HCT116 (cell line): Measurements from ENCODE around the gene OTOG. TPM values are rescaled to one million over a fixed set of nuclear protein-coding genes. Genes with fewer than 3 reads are reported as not detected.

Experiments used
- ATAC-seq: fragments of 200-7000 bp; cut with Tn5 transposase; 2 replicates; pipeline ENCODE4 v1.9.1; 2020; ENCODE audit warnings: mild to moderate bottlenecking, moderate library complexity
- BruUV-seq: library from RNA; stranded (reverse); fragments of 400-500 nt; replicated peaks from 2 replicates; lab custom pipeline; 2021; lab: Mats Ljungman, UMichigan
- CTCF ChIA-PET: fragments of 300-600 bp; sonication (Branson Sonifier 250); formaldehyde crosslinking; loops from one replicate; lab custom pipeline; 2021; ENCODE audit warnings: antibody characterized with exemption; lab: Charles Lee
- POLR2A ChIA-PET: fragments of 300-600, 350-600 bp; sonication (Branson Sonifier 250); formaldehyde crosslinking; loops from one replicate; lab custom pipeline; 2021; ENCODE audit warnings: antibody characterized with exemption; lab: Charles Lee
- RAD21 ChIA-PET, 2 experiments: fragments of 300-600 bp; sonication (Branson Sonifier 250); formaldehyde crosslinking; loops; one replicate each; lab custom pipeline; 2023; ENCODE audit warnings: low total read pairs in 2 of 2; ENCODE audit not compliant: uncharacterized antibody in 2 of 2, unreplicated experiment in 2 of 2, low non-redundant PET in 1 of 2; lab: Charles Lee
- DNase-seq: peaks from one replicate; pipeline ENCODE4 v3.0.0-alpha.2; 2010; ENCODE audit warnings: low read depth, low spot score
- H2AFZ ChIP-seq: fragments of 200-600 bp; shearing (Covaris generic), sonication (generic); 2 replicates; pipeline ENCODE4 v1.6.1; 2017; ENCODE audit warnings: low read depth, mixed run types, mixed read lengths, antibody characterized with exemption, low read length; ENCODE audit not compliant: poor library complexity, severe bottlenecking
- H3K27ac ChIP-seq: 2 replicates; pipeline ENCODE4 v1.5.1; 2012; ENCODE audit warnings: low read depth, low read length
- H3K27me3 ChIP-seq: fragments of 200-600 bp; sonication (generic); 2 replicates; pipeline ENCODE4 v1.6.1; 2016; ENCODE audit warnings: mixed run types, low read length, mixed read lengths; ENCODE audit not compliant: insufficient read depth
- H3K36me3 ChIP-seq, 2 experiments: fragments of 200-500 bp in 1 of 2; fragments of 200-600 bp in 1 of 2; sonication (Bioruptor generic) in 1 of 2; sonication (generic) in 1 of 2; 2 replicates each; pipeline versions ENCODE4 v1.5.1 to v1.6.1; 2014 to 2016; ENCODE audit warnings: low read length in 2 of 2, inconsistent platforms in 1 of 2, mixed read lengths in 1 of 2, mixed run types in 1 of 2; ENCODE audit not compliant: insufficient read depth in 2 of 2, control insufficient read depth in 1 of 2
- H3K4me1 ChIP-seq, 2 experiments: fragments of 200-600 bp in 1 of 2; sonication (generic) in 1 of 2; 2 replicates each; pipeline versions ENCODE4 v1.5.1 to v1.6.1; 2012 to 2017; ENCODE audit warnings: low read length in 2 of 2, inconsistent platforms in 1 of 2, mild to moderate bottlenecking in 1 of 2, mixed read lengths in 1 of 2, mixed run types in 1 of 2, moderate library complexity in 1 of 2; ENCODE audit not compliant: insufficient read depth in 2 of 2, control insufficient read depth in 1 of 2
- H3K4me2 ChIP-seq: fragments of 200-600 bp; sonication (generic); 2 replicates; pipeline ENCODE4 v1.6.1; 2017; ENCODE audit warnings: mixed run types, low read length, mixed read lengths
- H3K4me3 ChIP-seq, 2 experiments: fragments of 200-600 bp in 1 of 2; sonication (generic) in 1 of 2; replicated peaks in 1 of 2; 2 replicates each; pipeline ENCODE4 v1.5.1; 2011 to 2016; ENCODE audit warnings: low read length in 2 of 2, control low read depth in 1 of 2, low read depth in 1 of 2, mild to moderate bottlenecking in 1 of 2, mixed read lengths in 1 of 2, mixed run types in 1 of 2
- H3K79me2 ChIP-seq: fragments of 200-600 bp; sonication (generic); 2 replicates; pipeline ENCODE4 v1.6.1; 2017; ENCODE audit warnings: mild to moderate bottlenecking, mixed run types, low read length, moderate library complexity, mixed read lengths; ENCODE audit not compliant: insufficient read depth
- H3K9ac ChIP-seq: fragments of 200-600 bp; sonication (generic); 2 replicates; pipeline ENCODE4 v1.6.1; 2016; ENCODE audit warnings: low read length, mixed read lengths
- H3K9me2 ChIP-seq: fragments of 200-600 bp; sonication (generic), shearing (Covaris generic); 2 replicates; pipeline ENCODE4 v1.6.1; 2017; ENCODE audit warnings: mixed run types, mild to moderate bottlenecking, moderate library complexity; ENCODE audit not compliant: insufficient read depth
- H3K9me3 ChIP-seq, 2 experiments: fragments of 200-500 bp in 1 of 2; fragments of 200-600 bp in 1 of 2; sonication (Bioruptor generic) in 1 of 2; sonication (generic) in 1 of 2; 2 replicates each; pipeline ENCODE4 v1.6.1; 2014 to 2017; ENCODE audit warnings: low read length in 2 of 2, mixed read lengths in 2 of 2, inconsistent platforms in 1 of 2, low read depth in 1 of 2, mild to moderate bottlenecking in 1 of 2, mixed run types in 1 of 2, moderate library complexity in 1 of 2; ENCODE audit not compliant: control insufficient read depth in 1 of 2, insufficient read depth in 1 of 2
- H4K20me1 ChIP-seq: fragments of 200-600 bp; sonication (generic), shearing (Covaris generic); 2 replicates; pipeline ENCODE4 v1.6.1; 2017; ENCODE audit warnings: mixed run types, mild to moderate bottlenecking, moderate library complexity; ENCODE audit not compliant: insufficient read depth
- EZH2 ChIP-seq: fragments of 200-600 bp; sonication (generic); IDR thresholded peaks from 2 replicates; pipeline ENCODE4 v1.6.1; 2017; ENCODE audit warnings: antibody characterized with exemption, mixed run types
- EZH2phosphoT487 ChIP-seq: fragments of 200-600 bp; IDR thresholded peaks from 2 replicates; pipeline ENCODE4 v1.6.1; 2018; ENCODE audit warnings: antibody characterized with exemption, borderline replicate concordance
- REST ChIP-seq: IDR thresholded peaks from 2 replicates; pipeline ENCODE4 v1.6.1; 2012; ENCODE audit warnings: low read depth
- SP1 ChIP-seq: IDR thresholded peaks from 2 replicates; pipeline ENCODE4 v1.6.1; 2012; ENCODE audit warnings: low read depth
- ZNF274 ChIP-seq: fragments of 200-500 bp; sonication (Bioruptor generic); IDR thresholded peaks from 2 replicates; pipeline ENCODE4 v1.6.1; 2014; ENCODE audit warnings: mild to moderate bottlenecking, low read depth, low read length, inconsistent platforms
- intact Hi-C: fragments of 100-400 bp; cut with micrococcal nuclease; formaldehyde crosslinking; loops from 2 replicates; pipeline ENCODE4 v1.10.0; 2022
- total RNA-seq: library from RNA; stranded (reverse); gene quantifications from one replicate; pipeline ENCODE4 v1.2.1, GENCODE V29; 2021; ENCODE audit not compliant: unreplicated experiment

Gene OTOG
- total RNA-seq, 1 experiment from 2014 or later: 0.07 TPM

- TF ChIP-seq SP1 (0 out of 2 replicates have a peak, but pooled peaks have one; percentile 24), EZH2 (no peak)
Observed at GRCh38 chr11:17650127-17650911, 103.3 kb downstream of the OTOG start (continued).

GRCh38 chr11:17651061-17651460, 104.0 kb downstream of the OTOG start:
- CTCF ChIA-PET: no interaction called here
- POLR2A ChIA-PET: no interaction called here
- Histone ChIP-seq H4K20me1 (no peaks in the 10 kb centered on the region), H3K4me2 (0 out of 2 replicates have a peak overlapping the region, but pooled peaks have one; percentile 60), H3K9ac (no peak overlapping the region), H3K9me2 (no peaks in the 10 kb centered on the region), H3K4me1 (peaks cover 11 to 21% of the 10 kb centered on the region in 2 experiments), H3K27ac (no peak overlapping the region), H3K27me3 (no peaks in the 10 kb centered on the region), H3K79me2 (no peaks in the 10 kb centered on the region), H2AFZ (no peak overlapping the region), H3K9me3 (no peaks in the 10 kb centered on the region), H3K4me3 (no peak overlapping the region), H3K36me3 (no peaks in the 10 kb centered on the region)
- intact Hi-C loops: no loop called here
- no peak for TF ChIP-seq ZNF274
- TF ChIP-seq REST: no peak
- no peak for TF ChIP-seq EZH2phosphoT487
- BruUV-seq: no TSS peak
- DNase-seq (no peak), ATAC-seq (no peak)
- RAD21 ChIA-PET: no interaction called here
